Activated T-cell treated with anti-CD3 and anti-CD28 coated beads for 48 hours (primary cell): Measurements from ENCODE around the gene SYT7.
A peak's percentile ranks its signal among the peaks of the same experiment; 100 is the strongest.
"Not testable (repeated sequence)": the region's sequence is repeated elsewhere in the genome, so short reads cannot be mapped to it uniquely, and the experiment has no call there.

Experiments
- DNase-seq: peaks from one replicate; pipeline ENCODE4 v3.0.0-alpha.2; 2020; ENCODE audit warnings: low read depth

SYT7 gene

GRCh38 chr11:61497473-61497872, 83.4 kb downstream of the SYT7 start:
- DNase-seq = no peak

GRCh38 chr11:61496602-61497400, 84.1 kb downstream of the SYT7 start:
- no peak for DNase-seq

GRCh38 chr11:61495801-61496601, 84.9 kb downstream of the SYT7 start:
- DNase-seq = no peak

- DNase-seq = no peak
These were observed 86.4 kb downstream of the SYT7 start for GRCh38 chr11:61494381-61494961.

DNA sequence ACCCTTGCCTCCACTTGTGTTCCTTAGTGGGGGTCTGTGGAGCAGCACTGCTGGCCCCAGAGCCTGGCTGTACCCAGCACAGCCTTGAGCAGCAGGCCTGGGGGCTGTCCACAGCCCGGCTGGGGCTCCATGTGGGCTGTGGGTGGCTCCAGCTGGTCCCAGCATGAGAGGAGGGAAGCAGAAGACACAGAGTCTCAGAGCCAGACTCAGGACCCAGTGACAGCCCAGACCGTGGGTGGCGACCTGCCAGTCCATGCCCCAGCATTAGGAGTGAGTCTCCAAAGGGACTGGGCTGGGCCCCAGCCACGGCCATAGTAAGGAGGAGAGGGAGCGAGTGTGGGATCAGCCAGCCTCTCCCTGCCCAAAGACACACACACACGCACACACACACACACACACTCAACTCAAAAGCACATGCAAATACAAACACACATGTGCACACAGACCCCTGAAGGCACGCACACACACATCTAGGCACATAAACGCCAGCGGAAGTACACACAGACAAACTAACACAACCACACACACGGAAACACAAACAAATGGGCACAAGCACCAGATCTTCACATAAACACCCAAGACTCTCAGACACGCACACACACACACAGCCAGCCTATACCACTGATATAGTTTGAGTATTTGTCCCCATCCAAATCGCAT, 89.0 kb downstream of the SYT7 start:
- no peak for DNase-seq

- DNase-seq = no peak
These were observed 90.8 kb downstream of the SYT7 start for GRCh38 chr11:61489833-61490721.

DNA sequence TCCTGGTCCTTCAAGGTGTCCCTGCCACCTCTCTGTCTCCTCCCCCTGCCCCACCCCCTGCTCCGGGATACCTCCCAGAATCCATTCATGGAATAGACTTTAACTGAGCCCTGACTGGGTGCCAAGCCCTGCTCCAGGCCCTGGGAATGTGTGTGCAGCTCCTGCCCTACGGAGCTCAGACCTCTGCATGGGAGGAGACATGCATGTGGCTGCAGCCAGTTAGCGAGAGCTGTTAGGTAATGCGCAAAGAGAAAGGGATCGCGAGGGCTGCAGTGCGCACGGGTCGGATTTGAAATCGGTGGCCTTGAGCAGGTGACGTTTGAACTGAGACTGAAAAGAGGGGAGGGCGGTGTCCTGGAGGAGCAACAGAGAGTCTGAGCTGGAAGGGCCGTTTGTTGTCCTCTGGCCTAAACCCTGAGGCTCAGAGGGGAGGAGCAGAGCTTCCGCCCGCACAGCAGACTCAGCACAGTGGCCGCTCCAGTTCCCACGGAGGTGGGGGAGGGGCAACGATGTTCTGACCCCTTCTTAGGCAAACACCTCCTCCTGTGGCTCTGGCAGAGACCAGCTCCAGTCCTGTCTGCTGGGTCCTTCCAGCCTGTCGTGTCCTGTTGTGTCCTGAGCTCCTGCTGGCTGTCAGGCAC, 92.1 kb downstream of the SYT7 start:
- no peak for DNase-seq

GRCh38 chr11:61487342-61488025, 93.4 kb downstream of the SYT7 start:
- no peak for DNase-seq

- DNase-seq = no peak
These were observed 94.1 kb downstream of the SYT7 start for GRCh38 chr11:61486779-61487178.

DNA sequence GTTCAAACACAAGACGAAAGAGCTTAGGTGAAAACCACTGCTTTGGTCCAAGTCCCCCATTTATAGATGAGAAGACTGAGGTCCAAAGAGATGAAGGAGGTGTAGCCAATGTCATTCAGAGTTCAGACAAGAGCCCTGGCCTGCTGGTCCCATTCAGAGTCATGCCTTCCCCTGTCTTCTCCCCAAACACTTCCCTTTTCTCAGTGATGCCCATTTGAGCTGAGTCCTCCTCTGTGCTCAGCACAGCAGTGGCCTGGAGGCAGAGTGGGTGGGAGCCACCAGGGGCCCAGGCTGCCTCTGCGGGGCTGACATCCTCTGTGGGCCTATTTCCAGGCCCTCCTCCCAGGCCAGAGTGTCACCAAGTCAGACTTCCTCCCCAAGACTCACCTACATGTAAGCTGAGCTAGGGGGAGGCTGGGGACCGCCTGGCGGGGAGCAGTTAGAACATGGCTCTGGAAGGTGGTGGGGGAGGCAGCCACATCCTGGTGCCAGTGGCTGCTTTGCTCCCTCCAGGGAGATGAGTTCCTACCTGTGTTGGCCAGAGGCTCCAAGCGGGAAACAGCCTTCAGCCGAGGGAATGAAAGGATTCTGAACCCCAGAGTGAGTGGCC, 94.8 kb downstream of the SYT7 start:
- no peak for DNase-seq

DNA sequence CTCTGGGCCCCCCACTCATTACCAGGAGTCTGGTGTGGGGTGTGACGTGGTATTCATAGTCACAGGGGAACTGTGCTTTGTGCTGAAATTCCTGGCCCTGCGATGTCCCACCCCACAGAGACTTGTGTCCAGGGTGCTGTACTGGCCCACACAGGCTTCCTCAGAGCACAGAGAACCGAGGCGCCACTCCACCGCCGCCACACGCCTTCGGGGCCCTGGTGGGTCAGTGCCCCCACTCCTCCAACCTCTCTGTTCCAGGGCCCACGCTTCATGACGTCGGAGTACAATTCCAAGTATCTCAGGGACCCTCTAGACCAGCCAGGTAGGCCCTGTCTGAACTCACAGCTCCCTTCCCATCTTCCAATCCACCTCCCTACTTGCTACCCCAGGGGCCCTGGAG, 95.8 kb downstream of the SYT7 start:
- DNase-seq = no peak

- DNase-seq = no peak
These were observed 96.3 kb downstream of the SYT7 start for GRCh38 chr11:61484541-61484940.

DNA sequence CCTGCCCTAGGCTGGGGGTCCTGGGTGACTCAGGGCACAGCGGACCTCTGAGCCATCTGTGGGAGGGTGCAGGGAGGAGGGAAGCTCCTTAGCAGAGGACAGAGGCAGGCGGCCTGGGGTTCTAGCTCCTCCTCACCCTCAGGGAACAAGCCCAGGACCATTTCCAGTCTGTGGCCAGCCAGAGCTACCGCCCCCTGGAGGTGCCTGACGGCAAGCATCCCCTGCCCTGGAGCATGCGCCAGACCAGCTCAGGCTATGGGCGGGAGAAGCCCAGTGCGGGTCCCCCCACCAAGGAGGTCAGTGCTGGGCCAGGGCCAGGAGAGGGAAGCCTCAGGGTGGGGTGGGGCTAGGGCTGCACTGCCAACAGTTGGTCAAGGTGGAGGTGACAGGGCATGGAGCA, 98.4 kb downstream of the SYT7 start:
- peak; percentile 34 for DNase-seq

GRCh38 chr11:61481806-61482205, 99.1 kb downstream of the SYT7 start:
- no peak for DNase-seq

DNA sequence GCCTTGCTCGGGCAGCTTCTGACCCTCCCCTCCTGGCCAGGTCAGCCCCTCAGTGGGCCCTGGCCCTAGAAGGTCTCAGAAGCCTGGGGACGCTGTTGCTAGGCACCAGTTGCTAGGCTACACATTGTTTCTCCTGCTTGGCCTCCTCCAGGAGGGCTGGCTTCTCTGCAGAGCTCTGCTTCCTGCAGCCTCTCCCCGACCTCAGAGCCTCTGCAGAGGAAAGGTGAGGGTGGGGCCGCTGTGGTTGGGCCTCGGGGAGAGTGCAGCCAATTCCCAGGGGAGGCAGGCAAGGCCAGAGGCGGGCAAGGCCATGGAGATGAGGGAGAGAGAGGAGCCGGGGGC, 99.9 kb downstream of the SYT7 start:
- DNase-seq = no peak

- DNase-seq = no peak
These were observed 100.4 kb downstream of the SYT7 start for GRCh38 chr11:61480261-61480993.

DNA sequence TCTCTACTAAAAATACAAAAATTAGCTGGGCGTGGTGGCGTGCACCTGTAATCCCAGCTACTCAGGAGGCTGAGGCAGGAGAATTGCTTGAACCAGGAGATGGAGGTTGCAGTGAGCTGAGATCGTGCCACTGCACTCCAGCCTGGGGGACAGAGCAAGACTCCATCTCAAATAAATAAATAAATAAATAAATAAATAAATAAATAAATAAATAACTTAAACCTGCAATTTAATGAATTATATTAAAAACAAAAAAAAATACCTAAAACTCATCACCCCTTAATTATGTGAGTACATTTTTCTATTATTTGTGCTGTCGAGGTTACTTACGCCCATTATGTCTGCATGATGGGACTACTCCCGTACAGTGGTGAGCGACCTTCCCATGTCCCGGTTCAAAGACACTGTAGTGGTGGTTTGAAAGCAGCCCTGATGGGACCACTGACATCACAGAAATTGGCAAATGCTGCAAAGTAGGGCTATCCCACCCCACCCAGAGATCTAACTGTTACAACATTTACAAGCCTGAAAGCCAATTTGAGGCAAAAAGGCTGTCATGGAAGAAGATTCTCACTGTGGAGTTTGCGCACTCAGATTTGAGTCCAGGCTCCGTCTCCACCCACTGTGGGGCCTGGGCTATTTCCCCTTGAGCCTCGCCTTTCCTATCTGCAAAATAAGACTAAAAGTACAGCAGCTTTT, 101.4 kb downstream of the SYT7 start:
- DNase-seq = not testable (repeated sequence)

DNA sequence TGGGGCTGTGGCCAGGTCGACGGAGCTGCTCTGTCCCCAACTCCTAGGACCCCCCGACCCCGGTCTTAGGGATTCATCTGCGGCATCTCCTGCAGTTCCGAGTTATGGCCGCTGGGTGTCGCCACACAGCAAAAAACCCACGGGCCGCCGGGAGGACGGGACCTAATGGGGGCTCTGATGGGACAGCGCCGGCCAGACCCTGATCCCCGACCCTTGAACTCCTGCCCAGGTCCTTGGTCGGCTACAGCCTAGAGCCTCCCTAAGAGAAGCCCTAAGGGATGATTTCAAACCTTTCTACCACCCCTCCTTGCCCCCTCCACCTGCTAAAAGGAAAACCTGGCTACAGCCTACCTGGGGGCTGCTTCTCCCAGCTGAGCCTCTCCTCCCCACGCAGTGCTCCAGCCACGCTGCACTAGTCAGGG, 103.1 kb downstream of the SYT7 start:
- DNase-seq = peak; percentile 44

DNA sequence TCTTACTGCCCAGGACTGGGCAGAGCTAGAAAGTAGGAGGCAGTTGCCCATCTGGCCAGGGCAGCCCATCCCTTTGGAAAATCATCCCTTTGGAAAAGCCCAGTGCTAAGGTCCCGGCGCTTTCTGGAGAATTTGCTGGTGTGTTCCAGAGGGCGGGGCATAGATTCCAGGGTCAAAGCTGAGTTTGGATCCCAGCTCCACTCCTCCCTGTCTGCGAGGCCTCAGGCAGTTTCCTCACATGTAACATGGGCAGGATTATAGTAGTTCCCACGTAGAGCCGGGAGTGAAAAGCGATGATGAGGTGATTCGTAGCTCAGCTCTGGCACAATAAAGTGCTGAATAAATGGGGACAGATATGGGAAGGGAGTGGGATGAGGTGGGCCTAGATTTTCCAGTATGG, 103.8 kb downstream of the SYT7 start:
- no peak for DNase-seq
